LHCN-M2 (cell line): ENCODE data around the gene ACAA2. TPM values are rescaled to one million over a fixed set of nuclear protein-coding genes. Genes with fewer than 3 reads are reported as not detected.

Source experiments
- DNase-seq: peaks from one replicate; pipeline ENCODE4 v3.0.0-alpha.2; 2012; ENCODE audit warnings: low read depth
- total RNA-seq: library from RNA; depleted of rRNA; stranded (reverse); fragments of >200 nt; gene quantifications from 2 replicates; pipeline ENCODE4 v1.2.3, GENCODE V29; 2014

ACAA2 gene
- total RNA-seq, 1 experiment from 2014 or later = 84.1 TPM

DNA sequence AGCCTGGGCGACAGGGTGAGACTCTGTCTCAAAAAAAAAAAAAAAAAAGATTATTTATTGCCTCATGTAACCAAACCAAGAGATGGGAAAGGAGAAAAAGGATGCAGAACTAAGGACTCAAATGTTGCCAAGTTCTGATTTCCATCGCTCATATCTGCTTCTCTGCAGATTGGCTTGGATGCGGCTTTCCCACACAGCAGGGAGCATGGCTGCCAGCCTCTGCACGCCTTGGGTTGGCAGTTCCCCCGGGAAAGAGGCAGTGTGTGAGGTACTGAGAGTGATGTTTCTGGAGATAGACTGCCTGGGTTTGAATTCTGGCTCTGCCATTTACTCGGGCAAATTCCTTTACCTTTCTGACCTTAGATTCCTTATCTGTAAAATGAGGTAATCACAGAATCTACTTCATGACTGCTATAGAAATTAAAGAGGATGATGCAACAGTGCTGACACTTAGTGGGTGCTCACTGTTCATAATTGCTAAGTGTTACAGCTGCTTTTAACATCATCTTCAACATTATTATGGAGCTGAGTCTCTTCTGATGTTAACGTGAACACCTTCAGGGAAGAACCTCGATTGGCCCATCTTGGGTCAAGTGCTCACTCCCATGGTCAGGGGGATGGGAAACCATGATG, 68.8 kb downstream of the ACAA2 start:
- no peak for DNase-seq

DNA sequence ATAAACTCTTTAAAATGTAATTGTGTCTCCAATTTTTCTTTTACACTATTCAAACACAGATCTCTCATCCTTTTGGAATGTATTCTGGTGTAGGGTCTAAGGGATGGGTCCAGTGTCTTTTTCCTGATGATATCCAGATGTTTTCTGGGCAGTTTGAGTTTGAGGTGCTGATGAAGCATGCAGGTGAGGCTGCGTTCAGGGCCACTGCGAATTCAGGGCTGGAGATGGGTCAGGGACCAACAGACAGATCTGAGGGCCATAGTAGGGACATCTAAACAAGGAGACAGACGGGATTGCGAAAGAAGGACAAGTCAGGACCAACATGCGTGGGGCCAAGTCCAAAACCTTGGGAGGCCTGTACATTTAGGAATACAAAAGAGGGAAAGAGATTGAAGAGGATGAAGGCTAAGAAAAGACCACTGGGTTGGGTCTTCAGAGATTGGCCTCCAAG, 70.2 kb downstream of the ACAA2 start:
- no peak for DNase-seq

DNA sequence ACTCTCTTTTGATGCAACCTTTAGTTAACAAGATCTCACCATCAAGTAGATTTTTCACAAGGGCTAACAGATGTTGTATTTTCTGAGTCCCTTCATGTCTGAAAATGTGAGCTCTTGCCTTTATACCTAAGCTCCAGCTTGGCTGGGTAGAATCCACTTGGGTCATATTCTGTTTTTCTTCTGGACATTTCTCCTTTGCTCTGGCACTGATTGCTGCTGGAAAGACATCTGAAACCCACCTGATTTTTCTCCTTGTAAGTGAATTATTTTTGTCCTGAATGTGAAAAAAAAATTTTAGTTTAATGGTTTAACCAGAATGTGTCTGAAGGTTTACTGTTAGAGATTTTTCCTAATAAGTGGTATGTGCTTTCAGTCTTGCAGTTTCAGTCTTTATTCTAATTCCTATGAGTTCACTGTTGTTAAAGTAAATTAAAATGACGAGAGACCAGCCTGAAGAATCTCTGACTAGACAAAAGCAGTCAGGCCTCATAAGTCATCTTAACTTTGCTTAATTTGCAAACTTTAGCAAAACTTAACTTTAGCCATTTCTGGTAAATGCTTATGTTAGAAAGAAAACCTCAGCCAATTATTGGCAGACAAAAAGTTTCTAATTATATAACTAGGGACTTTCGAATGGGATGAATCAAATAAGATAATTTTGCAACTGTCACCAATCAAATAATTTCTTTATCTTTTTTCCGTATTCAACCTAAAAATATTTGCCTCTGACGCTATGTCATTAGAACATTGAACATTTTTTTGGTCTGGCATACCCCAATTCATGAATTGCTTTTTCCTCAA, 70.8 kb downstream of the ACAA2 start:
- no peak for DNase-seq

DNA sequence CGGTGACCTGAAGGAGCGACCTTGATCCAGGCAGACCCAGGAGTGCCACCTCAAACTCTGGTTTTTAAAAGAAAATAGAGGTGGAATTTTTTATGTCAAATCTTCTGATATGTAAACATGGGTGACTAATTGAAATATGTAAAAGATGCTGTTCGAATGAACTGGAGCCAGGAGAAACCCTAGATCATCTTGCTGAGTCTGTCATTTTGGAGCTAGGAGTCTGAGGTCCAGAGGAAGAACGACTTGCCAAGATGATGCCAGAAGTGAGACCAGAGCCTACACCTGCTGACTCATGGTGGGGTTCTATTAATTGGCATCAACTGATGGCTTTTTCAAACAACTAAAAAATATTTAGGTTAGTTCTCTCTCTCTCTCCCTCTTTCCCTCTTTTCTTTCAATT, 74.1 kb downstream of the ACAA2 start:
- DNase-seq = no peak

DNA sequence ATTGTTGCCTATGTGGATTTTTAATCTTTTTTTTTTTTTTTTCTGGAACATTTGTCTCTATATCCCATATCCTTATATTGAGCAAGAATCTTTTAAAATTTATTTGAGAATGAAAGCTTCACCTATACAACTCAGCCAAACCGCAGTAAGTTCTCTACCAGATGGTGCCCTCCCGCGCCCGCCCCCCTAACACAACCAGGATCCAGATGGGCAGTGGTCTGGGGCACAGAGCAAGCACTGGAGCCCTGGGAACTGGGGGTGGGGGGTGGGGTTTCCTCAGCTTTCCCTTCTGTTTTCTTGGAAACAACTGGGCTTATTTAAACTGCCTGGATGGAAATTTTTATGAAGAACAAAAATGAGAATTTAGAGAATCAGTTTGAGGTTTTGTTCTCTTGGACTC, 74.6 kb downstream of the ACAA2 start:
- DNase-seq = no peak

DNA sequence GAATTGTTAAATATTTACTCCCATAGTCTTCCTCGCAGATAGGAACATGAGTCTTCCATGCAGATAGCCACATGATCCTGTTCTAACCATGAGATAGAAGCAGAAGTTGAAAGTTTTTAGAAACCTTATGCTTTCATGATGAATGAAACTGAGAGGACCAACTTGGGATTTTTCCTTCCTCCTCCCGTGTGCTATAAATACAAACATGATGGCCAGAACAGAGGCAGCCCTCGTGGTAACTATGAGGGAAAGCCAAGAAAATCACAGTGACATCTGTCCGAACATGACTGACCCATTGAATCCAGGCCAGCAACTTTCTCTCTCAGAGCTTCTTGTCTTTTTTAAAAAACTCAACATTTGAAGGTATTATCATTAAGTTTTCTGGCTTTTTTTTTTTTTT, 78.5 kb downstream of the ACAA2 start:
- DNase-seq = no peak

DNA sequence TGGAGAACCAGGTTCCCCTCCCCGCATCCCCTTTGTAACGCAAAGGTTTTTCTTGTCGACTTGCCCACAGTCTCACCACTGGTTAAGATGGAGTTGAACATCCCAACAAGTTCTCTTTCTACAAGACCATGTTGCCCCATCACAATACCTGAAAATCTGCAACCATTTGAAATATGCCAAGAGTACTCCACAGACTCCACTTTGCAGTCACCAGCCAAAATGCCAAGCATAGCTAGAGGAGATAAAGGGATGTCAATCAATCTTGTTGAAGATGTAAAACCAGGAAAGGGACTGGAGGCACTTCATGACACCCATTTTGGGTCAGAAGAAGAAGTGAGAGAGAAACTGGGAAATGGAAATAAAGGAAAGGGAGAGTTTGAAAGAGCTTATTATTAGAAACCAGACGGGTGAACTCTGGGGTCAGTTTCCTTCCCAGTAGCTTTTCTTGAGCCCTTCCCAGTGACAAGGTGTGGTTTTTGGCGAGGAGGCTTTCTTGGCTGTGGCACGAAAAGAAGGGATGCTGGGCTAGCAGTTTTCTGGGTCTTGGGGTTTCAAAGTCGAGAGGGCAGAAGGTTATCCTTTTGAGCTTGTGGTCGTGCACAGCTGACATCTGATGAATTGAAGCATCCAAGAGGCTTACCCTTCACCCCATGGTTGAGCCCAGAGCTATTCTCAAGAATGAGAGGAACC, 79.3 kb downstream of the ACAA2 start:
- no peak for DNase-seq

DNA sequence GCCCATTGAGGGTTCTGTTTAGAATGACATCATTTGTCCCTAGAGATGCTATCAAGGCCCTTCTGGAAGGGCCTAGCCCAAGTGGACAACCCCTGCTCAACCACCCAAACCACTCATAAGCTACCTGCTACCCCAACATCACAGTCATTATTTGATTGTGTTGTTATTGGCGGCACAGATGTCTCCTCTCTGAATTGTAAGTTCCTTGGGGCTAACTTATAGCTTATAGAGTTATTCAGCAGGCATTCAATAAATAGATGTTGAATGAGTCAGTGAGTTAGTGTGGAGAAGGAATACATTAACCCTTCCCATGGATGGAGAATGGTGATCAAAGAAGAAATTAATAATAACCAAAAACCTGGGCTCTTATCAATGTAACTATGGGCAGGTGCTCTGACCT, 80.0 kb downstream of the ACAA2 start:
- no peak for DNase-seq
